GM10248 (cell line): ENCODE data around the gene APOL2.

Experiments
- CTCF ChIA-PET: fragments of 300-600 bp; sonication (Branson Sonifier 250); formaldehyde crosslinking; extraction: SDS; loops from one replicate; lab custom pipeline; 2021; ENCODE audit warnings: antibody characterized with exemption; lab: Yijun Ruan, JAX
- POLR2A ChIA-PET: fragments of 350-650 bp; sonication (Branson Sonifier 250); formaldehyde crosslinking; extraction: SDS; loops from one replicate; lab custom pipeline; 2020; ENCODE audit warnings: antibody characterized with exemption; lab: Yijun Ruan, JAX
- DNase-seq: peaks from one replicate; pipeline ENCODE4 v3.0.0; 2012; ENCODE audit errors: extremely low spot score
- TF ChIP-seq, protein P1 (sequence below): IDR thresholded peaks from 2 replicates; pipeline ENCODE4 v1.5.1; 2012; ENCODE audit warnings: mild to moderate bottlenecking, low read depth; ENCODE audit errors: extremely low read depth, missing control alignments, control extremely low read depth

APOL2 gene, protein sequence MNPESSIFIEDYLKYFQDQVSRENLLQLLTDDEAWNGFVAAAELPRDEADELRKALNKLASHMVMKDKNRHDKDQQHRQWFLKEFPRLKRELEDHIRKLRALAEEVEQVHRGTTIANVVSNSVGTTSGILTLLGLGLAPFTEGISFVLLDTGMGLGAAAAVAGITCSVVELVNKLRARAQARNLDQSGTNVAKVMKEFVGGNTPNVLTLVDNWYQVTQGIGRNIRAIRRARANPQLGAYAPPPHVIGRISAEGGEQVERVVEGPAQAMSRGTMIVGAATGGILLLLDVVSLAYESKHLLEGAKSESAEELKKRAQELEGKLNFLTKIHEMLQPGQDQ

DNA sequence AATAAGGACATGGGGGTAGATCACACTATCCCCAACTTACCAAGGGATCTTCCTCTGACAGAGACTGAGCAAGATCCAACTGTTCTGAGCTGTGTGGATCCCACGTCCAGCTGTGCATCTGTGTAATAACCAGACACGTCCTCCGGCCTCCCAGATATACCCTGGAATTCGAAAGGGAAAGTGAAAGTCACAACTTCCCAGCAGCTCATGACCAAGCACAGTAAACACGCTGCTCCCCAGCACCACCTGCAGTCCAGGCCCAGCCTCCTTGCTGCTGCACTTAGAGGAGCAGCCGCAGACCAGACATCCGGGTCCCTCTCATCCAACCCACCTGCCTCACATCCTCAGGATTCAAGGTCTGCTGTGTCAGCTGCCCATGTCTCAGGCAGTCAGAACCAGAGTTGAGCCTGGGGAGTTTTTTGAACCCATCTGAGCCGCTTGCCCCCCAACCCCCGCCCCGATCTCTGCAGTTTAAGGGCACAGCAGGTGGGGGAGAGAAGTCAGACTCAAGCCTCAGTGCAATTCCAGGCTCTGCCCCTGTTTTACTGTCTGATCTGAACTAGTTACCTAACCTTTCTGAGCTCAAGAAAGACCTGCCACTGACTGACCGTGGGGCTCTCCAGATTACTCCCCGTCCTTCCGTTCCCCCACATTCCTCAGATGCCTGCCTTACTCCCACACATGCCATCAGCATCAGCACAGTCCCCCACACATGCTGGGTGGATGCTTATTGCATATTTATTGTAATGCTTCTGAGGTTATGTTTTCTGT, at the start of gene APOL2:
Gene APOL2, minus strand, starts transcription at position 127 of the 771 bp plus-strand sequence. CDS start 6,365 bp downstream, outside the sequence.
- CTCF ChIA-PET: interaction anchor here (0.7 to 4.1 kb wide), 27 partner anchors 9 to 103 kb away, joined by 3 to 46 read pairs (median 5); partner anchors contain the start of gene APOL1
- DNase-seq: peak; percentile 89
- POLR2A ChIA-PET: interaction anchor here (0.7 to 1.4 kb wide), 3 partner anchors 12 to 18 kb away, joined by 3 to 6 read pairs (median 3); no protein-coding TSS in a partner anchor
- TF ChIP-seq, protein P1, sequence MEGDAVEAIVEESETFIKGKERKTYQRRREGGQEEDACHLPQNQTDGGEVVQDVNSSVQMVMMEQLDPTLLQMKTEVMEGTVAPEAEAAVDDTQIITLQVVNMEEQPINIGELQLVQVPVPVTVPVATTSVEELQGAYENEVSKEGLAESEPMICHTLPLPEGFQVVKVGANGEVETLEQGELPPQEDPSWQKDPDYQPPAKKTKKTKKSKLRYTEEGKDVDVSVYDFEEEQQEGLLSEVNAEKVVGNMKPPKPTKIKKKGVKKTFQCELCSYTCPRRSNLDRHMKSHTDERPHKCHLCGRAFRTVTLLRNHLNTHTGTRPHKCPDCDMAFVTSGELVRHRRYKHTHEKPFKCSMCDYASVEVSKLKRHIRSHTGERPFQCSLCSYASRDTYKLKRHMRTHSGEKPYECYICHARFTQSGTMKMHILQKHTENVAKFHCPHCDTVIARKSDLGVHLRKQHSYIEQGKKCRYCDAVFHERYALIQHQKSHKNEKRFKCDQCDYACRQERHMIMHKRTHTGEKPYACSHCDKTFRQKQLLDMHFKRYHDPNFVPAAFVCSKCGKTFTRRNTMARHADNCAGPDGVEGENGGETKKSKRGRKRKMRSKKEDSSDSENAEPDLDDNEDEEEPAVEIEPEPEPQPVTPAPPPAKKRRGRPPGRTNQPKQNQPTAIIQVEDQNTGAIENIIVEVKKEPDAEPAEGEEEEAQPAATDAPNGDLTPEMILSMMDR: peak; percentile 77

DNA sequence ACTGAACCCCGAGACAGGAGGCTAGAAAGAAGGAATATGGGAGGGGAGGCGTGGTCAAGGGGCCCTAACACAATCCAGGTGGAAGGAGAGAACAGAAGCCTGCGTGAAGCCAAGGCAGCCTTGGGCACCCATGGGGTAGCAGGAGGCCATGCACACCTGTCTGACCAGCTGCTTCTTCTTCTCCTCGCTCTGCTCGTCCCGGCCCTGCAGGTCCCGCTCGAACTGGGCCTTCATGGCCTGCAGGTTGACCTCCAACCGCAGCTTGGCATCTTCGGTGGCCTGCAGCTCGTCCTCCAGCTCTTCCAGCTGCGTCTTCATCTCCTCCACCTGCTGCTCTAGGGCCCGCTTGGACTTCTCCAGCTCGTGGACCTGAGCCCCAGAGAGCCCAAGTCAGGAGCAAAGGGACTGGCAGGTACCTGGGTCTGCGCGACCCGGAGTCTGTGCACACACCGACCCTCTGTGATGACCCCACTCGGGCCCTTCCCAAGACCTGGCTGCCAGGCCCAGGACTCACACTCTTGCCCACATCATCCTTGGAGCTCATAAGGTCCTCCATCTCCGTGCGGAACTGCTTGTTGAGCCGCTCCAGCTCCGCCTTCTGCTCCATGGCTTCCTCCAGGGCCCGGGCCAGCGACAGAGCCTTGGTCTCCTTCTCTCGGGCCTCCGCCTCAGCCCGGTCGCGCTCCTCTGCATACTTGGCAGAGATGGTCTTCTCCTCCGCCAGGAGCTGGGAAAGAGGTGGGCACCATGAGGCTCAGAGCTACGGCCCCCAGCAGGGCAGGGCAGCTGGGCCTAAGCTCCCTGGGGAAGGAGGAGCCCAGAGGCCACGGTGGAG, 49.5 kb upstream of the APOL2 start:
- ChIA-PET CTCF (interaction anchor here (1.3 to 6.8 kb wide), 4 partner anchors 12 to 51 kb away, joined by 3 to 84 read pairs (median 12); no protein-coding TSS in a partner anchor), POLR2A (interaction anchor here (1.1 kb wide), 1 partner anchor 11 kb away, joined by 3 read pairs; no protein-coding TSS in a partner anchor)
- TF ChIP-seq, protein P1: no peak
- DNase-seq: no peak

DNA sequence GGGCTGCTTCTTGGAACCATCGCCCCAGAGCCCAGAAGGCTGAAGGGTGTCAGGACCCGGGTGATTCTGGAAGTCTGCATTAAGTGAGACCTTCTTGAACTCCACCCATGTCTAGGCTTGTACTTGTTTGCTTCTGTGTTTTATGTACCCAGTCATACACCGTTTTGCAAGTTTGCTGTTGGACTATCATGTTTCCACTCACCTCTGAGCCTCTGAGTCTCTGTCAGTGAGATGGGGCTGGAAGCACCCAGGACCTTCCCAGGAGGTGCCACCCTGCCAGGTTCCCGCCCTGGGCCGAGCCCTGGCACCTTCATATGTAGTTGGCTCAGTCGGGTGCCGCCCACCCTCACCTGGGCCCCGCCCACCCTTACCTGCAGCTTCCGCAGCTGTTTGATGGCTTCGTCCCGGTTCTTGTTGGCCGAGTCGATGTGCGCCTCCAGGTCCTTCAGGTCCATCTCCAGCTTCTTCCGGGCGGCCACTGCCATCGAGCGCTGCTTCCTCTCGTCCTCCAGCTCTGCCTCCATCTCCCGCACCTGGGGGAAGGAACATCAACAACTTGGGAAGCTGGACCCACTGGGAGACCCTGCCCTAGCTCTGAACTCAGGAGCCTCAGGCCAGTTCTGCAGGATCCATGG, 48.7 kb upstream of the APOL2 start:
- TF ChIP-seq, protein P1: no peak
- CTCF ChIA-PET: interaction anchor here (1.3 to 6.8 kb wide), 5 partner anchors 13 to 176 kb away, joined by 3 to 84 read pairs (median 4); no protein-coding TSS in a partner anchor
- POLR2A ChIA-PET: no interaction called here
- DNase-seq: no peak

DNA sequence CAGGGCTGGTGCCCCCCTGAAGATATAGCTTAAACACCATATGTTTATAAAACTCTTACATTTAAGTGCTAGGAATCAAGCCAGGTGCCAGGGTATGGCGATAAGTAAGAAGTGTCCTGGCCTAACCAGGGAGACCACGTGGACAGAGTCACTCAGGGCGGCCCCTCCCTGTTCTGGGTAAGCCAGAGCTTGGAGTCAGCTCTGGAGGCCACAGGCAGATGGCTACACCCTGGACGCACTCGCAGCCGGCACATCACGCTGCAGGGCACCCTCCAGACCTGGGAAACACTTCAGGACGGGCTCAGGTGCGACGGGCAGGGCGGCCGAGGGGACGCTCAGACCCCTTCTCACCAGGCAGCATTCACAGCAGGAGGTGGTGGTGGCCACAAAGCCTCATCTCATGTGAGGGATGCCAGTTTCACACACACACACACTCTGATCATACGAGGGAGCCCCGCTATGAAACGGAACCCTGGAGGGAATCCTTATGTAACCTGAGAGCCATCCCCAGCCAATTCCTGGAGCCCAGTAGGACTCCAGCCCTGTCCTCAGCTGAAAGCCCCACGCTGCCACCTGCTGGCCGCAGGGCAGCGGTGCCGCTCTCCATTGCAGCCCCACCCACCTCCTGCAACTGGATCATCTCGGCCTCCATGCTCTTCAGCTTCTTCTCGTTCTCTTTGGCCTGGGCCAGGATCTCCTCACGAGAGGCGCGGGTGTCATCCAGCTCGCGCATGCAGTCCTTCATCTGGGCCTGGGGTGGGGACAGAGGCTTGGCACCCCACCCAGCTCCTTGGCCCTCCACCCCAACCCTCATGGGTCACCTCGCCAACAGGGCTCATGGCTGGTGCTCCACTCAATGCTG, 47.0 kb upstream of the APOL2 start:
- TF ChIP-seq, protein P1: peak; percentile 92
- peak; percentile 82 for DNase-seq
- CTCF ChIA-PET: interaction anchor here (0.7 to 6.8 kb wide), 29 partner anchors 8 to 1463 kb away, joined by 3 to 84 read pairs (median 4); partner anchors contain the start of genes APOL1, APOL2 and APOL4
- POLR2A ChIA-PET: interaction anchor here (1.1 kb wide), 1 partner anchor 11 kb away, joined by 4 read pairs; no protein-coding TSS in a partner anchor

DNA sequence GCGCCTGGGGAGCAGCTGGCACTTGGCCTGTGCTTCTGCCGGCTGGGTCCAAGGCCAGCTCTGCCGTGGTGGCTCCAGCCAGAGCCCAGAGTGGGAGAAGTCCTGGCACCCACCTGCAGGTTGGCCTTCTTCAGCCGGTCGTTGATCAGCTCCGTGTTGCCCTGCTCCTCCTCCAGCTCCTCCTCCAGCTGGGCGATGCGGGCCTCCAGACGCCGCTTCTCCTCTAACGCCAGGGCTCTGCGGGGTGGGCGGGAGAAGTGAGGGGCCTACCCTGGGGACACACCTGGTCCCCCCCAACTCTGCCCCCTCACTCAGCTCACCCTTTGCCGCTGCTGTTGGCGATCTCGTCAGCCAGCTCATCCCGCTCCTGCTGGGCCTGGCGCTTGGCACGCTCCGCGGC, 46.2 kb upstream of the APOL2 start:
- ChIA-PET CTCF (interaction anchor here (0.8 to 6.8 kb wide), 19 partner anchors 8 to 220 kb away, joined by 3 to 84 read pairs (median 4); partner anchors contain the start of genes APOL2 and APOL4), POLR2A (interaction anchor here (1.1 kb wide), 1 partner anchor 11 kb away, joined by 4 read pairs; no protein-coding TSS in a partner anchor)
- TF ChIP-seq, protein P1: no peak

More for the DNA sequence above, 46.2 kb upstream of the APOL2 start:
- DNase-seq: no peak
